ENCODE results near the gene GAS2L1.

- TF ChIP-seq, protein P1, sequence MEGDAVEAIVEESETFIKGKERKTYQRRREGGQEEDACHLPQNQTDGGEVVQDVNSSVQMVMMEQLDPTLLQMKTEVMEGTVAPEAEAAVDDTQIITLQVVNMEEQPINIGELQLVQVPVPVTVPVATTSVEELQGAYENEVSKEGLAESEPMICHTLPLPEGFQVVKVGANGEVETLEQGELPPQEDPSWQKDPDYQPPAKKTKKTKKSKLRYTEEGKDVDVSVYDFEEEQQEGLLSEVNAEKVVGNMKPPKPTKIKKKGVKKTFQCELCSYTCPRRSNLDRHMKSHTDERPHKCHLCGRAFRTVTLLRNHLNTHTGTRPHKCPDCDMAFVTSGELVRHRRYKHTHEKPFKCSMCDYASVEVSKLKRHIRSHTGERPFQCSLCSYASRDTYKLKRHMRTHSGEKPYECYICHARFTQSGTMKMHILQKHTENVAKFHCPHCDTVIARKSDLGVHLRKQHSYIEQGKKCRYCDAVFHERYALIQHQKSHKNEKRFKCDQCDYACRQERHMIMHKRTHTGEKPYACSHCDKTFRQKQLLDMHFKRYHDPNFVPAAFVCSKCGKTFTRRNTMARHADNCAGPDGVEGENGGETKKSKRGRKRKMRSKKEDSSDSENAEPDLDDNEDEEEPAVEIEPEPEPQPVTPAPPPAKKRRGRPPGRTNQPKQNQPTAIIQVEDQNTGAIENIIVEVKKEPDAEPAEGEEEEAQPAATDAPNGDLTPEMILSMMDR (IDR thresholded peaks at IDR 0.05; ENCODE audit: low read depth, low read length) = no peak
- TF ChIP-seq, protein P2, sequence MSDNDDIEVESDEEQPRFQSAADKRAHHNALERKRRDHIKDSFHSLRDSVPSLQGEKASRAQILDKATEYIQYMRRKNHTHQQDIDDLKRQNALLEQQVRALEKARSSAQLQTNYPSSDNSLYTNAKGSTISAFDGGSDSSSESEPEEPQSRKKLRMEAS (IDR thresholded peaks at IDR 0.05; ENCODE audit: low read depth, low read length) = no peak
- TF ChIP-seq MYC (IDR thresholded peaks at IDR 0.05; ENCODE audit: low read depth, low read length) = no peak
Measured at GRCh38 chr22:29307596-29308147, 1.2 kb downstream of the GAS2L1 start.

All from NB4 (cell line).